HG02884 (cell line): Measurements from ENCODE around the gene MSANTD1.

Experiments used
- ATAC-seq: cut with Tn5 transposase; IDR thresholded peaks from one replicate; pipeline ENCODE4 v1.9.1; 2021; ENCODE audit warnings: mild to moderate bottlenecking, moderate library complexity; ENCODE audit not compliant: unreplicated experiment

Gene MSANTD1

GRCh38 chr4:3286335-3287175 is 37.6 kb downstream of the MSANTD1 start:
- no peak for ATAC-seq

- ATAC-seq = no peak
These were observed 38.5 kb downstream of the MSANTD1 start for GRCh38 chr4:3287271-3287971.

DNA sequence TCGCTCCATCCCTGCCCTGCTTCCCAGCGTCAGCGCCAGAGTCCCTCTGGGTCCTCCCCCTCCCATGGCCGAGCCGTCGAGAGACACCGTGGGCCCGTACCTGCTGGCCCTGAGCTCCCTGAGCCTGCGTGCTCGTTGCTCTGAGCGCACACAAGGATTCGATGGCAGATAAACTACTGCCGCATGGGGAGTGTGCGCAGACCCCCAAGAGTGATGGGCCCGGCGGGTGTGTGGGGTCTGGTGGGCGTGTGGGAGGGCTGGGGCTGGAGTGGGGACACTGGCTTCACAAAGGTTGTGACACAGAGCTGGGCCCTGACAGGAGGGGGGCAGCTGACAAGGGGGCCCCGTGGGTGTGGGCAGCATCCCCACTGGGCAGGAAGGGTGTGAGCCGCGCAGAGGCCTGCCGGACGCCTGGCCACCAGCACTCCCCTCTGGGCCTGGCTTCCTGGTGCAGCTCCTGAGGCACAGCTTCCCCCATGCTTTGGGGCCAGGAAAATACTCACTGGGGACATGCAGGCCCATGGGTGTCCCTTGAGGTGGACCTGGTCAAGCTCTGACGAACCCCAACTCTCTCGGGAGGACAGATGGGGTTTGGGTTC is 39.1 kb downstream of the MSANTD1 start:
- ATAC-seq = no peak

DNA sequence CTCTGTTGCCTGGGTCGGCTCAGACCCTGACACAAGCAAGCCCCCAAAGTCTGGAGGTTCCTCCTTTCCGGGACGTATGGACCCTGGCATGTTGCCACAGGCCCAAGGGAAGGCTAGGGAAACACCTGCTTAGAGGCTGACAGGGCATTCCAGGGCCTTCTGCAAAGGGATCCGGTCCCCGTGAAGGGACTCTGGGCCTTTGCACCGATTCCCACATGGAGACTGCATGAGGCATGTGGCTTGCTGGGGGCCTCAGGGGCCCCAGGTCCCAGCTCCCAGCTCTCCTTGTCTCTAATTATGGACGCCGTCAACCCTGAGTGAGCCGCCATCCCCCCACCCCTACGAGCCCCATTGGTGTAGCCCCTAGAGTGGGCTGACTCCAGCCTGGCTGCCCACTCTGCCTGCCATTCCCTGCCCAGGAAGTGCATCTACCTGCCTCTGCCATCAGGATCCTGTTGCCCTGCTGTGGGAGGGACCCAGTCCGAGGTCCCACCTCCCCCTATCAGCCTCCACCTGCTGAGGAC is 39.7 kb downstream of the MSANTD1 start:
- ATAC-seq = no peak

- no peak for ATAC-seq
These were observed 41.5 kb downstream of the MSANTD1 start for GRCh38 chr4:3290476-3290875.

GRCh38 chr4:3290889-3291321 is 41.9 kb downstream of the MSANTD1 start:
- ATAC-seq = no peak

GRCh38 chr4:3291411-3291968 is 42.5 kb downstream of the MSANTD1 start:
- ATAC-seq = no peak

GRCh38 chr4:3291969-3292570 is 43.1 kb downstream of the MSANTD1 start:
- peak; percentile 14 for ATAC-seq

DNA sequence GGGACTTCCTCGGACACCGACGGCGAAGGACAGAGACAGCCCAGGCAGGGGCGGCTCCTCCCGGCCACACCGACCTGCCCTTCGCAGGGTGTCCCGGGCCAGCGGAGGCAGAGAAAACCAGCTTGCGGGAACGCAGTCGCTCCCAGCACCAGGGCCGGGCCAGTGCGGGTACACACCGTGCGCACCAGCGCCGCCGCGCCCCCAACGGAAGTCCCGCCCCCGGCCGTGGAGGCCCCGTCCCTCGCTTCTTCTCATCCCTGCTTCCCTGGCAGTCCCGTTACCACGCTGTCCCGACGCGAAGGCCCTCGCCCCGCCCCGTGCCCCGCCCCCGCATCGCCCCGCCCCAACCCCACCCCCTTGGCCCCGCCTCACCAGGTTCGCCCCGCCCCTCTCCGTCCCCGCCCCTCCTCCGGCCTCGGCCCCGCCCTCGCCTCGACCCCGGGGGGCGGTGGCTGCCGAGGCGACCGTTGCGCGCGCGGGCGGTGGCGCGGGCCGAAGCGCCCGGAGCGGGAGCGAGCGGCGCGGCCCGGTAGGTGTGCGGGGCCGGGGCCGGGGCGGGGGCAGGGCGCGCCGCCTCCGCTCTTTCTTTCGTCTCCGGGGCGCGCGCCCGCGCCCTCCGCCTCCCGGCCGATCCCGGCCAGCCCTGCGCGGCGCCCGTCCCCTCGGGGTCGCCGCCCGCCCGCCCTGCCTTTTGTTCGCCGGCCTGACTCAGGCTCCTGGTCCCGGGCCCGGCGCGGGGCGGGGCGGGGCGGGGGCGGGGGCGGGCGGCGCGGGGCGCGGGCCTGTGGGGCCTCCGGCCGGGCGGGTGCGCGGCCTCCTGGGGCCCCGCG is 43.8 kb downstream of the MSANTD1 start, which contains the start of gene RGS12:
Gene RGS12 (plus strand): TSS at position 451 of the 830 bp plus-strand sequence. CDS start 23,150 bp downstream, outside the sequence.
- ATAC-seq = peak; percentile 70

DNA sequence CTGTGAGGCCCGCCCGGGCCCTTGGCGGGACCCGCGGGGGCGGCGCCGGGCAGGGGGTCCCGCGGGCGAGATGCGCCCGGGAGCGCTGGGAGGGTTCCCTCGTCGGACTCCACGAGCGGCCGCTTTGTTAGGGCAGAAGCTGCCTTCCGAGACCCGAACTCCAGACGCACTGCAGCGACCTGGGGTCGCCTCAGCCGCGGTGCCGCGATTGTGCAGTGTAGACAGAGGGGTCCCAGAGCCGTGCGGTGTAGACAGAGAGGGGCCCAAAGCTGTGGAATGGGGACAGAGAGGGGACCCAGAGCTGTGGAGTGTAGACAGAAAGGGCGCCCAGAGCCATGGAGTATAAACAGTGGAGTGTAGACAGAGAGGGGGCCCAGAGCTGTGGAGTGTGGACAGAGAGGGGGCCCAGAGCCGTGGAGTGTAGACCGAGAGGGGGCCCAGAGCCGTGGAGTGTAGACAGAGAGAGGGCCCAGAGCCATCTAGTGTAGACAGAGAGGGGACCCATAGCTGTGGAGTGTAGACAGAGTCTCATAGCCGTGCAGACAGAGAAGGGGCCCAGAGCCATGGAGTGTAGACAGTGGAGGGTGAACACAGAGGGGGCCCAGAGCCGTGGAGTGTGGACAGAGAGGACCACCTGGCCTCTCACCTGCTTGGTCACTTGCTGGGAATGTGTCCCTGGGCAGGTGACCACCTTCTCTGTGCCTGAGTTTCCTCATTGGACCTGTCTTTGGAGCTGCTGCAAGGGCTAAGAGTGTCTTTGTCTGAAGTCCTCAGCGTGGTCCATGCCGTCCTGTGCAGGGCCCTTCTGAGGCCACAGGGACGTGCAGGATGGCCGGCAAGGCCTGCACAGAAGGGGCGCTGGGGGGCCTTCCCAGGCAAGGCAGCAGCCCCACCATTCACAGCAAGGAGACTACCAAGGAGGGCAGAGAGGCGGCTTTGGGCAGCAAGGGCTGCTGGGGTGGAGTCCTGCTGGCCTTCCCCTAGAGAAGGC is 44.7 kb downstream of the MSANTD1 start:
- ATAC-seq = no peak

- ATAC-seq = no peak
These were observed 45.7 kb downstream of the MSANTD1 start for GRCh38 chr4:3294401-3295241.

DNA sequence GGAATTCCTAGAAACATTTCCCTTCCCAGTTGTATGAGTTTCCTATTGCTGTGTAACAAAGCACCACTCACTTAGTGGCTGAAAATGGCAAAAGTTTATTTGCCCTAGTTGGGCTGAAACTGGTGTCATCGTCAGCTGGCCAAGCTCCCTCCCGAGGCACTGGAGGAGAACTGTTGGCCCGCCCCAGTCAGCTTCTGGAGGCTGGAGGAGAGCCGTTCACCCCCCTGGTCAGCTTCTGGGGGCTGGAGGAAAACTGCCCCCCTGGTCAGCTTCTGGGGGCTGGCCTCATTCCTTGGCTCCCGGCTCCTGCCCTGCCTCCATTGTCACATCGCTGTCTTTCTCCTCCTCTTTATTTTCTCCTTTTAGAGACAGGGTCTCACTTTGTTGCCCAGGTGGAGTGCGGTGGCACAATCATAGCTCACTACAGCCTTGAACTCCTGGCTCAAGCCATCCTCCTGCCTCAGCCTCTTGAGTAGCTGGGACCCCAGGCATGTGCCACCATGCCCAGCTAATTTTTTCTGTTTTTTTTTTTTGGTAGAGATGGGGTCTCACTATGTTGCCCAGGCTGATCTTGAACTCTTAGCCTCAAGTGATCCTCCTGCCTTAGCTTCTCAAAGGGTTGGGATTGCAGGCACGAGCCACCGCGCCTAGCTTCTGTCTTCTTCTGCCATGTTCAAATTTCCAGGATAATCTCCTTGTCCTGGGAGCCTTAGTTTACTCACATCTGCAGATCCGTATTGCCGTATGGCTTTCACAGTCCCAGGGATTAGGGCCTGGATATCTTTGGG is 47.1 kb downstream of the MSANTD1 start:
- no peak for ATAC-seq

GRCh38 chr4:3296651-3297050 is 47.7 kb downstream of the MSANTD1 start:
- no peak for ATAC-seq

- ATAC-seq = no peak
These were observed 48.3 kb downstream of the MSANTD1 start for GRCh38 chr4:3297066-3297859.

- no peak for ATAC-seq
These were observed 50.4 kb downstream of the MSANTD1 start for GRCh38 chr4:3299122-3299975.
